ENCODE measurements around the gene VPS51. TPM values are rescaled to one million over a fixed set of nuclear protein-coding genes. Genes with fewer than 3 reads are reported as not detected.

Gene VPS51
- total RNA-seq, 2 donors from 2014 or later, result 333 to 498 TPM

DNA sequence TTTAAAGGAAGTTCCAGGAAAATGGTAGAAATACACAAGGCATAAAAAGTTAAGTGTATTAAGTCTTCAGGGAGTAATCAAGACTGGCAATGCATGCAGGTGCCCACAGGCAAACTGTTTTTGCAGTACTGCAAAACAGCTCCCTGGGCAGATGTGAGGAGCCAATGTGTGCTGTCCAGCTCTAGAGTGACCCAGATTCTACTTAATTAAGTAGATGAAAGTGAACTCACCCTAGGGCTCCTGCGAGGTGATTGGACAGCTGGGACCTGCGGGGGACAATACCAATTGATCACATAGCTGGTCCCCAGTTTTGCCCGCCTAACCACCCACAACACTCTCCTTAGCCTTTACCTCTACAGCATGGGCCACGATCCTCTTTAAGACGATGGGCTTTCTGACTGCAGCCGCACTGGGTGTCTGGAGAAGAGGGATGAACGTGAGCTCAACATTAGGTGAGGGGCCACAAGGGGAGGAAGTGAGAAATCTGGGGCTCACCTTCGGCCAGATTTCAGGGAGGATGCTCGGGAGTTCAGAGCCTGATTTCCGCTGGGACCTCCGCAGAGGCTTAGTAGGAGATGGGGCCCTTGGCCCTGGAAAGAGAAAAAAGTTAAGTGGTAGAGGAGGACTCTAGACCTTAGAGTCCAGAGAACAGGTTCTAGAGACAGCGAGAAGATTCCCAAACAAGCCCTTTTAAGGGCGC is 12.7 kb upstream of the VPS51 start:
- ATAC-seq (ENCODE audit: insufficient number of reproducible peaks, low FRiP score, low read depth) (no peak), DNase-seq (ENCODE audit: low spot score) (no peak)
- Histone ChIP-seq H3K9me3 (no peaks in the 10 kb centered on the region), H3K27me3 (replicated peaks; ENCODE audit: insufficient read depth) (no peaks in the 10 kb centered on the region), H3K27ac (peak overlapping the region; percentile 77 to 83), H3K36me3 (peaks cover 15% of the 10 kb centered on the region), H3K4me1 (ENCODE audit: control insufficient read depth in 1 of 2, low read depth in 2 of 2) (peaks cover 10 to 22% of the 10 kb centered on the region in 2 donors), H3K4me3 (peak overlapping the region; percentile 80)
- TF ChIP-seq, protein P1, sequence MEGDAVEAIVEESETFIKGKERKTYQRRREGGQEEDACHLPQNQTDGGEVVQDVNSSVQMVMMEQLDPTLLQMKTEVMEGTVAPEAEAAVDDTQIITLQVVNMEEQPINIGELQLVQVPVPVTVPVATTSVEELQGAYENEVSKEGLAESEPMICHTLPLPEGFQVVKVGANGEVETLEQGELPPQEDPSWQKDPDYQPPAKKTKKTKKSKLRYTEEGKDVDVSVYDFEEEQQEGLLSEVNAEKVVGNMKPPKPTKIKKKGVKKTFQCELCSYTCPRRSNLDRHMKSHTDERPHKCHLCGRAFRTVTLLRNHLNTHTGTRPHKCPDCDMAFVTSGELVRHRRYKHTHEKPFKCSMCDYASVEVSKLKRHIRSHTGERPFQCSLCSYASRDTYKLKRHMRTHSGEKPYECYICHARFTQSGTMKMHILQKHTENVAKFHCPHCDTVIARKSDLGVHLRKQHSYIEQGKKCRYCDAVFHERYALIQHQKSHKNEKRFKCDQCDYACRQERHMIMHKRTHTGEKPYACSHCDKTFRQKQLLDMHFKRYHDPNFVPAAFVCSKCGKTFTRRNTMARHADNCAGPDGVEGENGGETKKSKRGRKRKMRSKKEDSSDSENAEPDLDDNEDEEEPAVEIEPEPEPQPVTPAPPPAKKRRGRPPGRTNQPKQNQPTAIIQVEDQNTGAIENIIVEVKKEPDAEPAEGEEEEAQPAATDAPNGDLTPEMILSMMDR (IDR thresholded peaks at IDR 0.05), result no peak

DNA sequence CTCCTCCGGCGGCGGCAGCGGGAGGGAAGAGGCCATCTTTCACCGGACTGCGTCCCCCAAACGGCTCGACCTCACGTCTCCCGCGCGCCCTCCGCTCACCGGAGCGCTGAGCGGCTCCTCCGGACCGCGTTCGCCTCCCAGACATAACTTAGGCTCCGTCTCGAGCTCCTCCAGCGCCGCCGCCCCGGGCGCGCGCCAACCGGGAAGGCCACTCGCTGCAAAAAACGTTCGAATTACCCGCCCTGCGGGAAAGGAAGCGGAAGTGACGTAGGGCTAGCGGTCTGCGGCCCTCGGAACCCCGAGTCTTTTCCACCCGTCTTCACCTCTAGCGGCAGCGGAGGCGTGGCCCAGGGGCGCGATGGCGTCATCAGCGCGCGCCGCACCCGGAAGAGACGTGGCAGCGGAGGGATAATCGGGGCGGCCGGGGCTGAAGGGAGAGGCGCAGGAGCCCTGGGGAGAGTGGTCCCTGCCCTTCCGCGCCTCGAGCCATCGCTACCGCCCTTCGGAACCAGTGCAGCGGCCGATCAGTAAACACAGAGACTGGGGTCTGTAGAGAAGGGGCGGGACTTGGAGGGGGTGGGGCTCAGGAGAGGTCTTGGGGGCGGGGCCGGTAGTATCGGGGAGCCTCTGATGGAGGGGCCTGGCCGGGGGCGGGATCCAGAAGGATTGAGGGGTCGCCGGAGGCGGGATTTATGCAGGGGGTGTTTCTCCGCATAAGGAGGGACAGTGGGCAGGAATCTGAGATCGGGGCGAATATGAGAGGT is 12.0 kb upstream of the VPS51 start, which contains the start of the genes CDCA5 and ZFPL1:
TSS of gene CDCA5 (minus strand) at position 207 of the 764 bp plus-strand sequence. CDS start at position 145, 62 bp downstream.
TSS of gene ZFPL1 (plus strand) at position 389 of the 764 bp plus-strand sequence. CDS start 477 bp downstream, outside the sequence.
- DNase-seq (ENCODE audit: low spot score) (peak; percentile 85), ATAC-seq (ENCODE audit: insufficient number of reproducible peaks, low FRiP score, low read depth) (peak; percentile 82)
- H3K36me3 ChIP-seq, result peaks cover 15% of the 10 kb centered on the region
- H3K27me3 ChIP-seq (replicated peaks; ENCODE audit: insufficient read depth), result no peaks in the 10 kb centered on the region
- H3K4me1 ChIP-seq (ENCODE audit: control insufficient read depth in 1 of 2, low read depth in 2 of 2), result peaks cover 10 to 22% of the 10 kb centered on the region in 2 donors
- H3K9me3 ChIP-seq, result no peaks in the 10 kb centered on the region
- TF ChIP-seq, protein P1 (IDR thresholded peaks at IDR 0.05), result no peak
- H3K27ac ChIP-seq, result peak within 1 kb of the TSS; percentile 77 to 83
- peak within 1 kb of the TSS; percentile 80 for H3K4me3 ChIP-seq

DNA sequence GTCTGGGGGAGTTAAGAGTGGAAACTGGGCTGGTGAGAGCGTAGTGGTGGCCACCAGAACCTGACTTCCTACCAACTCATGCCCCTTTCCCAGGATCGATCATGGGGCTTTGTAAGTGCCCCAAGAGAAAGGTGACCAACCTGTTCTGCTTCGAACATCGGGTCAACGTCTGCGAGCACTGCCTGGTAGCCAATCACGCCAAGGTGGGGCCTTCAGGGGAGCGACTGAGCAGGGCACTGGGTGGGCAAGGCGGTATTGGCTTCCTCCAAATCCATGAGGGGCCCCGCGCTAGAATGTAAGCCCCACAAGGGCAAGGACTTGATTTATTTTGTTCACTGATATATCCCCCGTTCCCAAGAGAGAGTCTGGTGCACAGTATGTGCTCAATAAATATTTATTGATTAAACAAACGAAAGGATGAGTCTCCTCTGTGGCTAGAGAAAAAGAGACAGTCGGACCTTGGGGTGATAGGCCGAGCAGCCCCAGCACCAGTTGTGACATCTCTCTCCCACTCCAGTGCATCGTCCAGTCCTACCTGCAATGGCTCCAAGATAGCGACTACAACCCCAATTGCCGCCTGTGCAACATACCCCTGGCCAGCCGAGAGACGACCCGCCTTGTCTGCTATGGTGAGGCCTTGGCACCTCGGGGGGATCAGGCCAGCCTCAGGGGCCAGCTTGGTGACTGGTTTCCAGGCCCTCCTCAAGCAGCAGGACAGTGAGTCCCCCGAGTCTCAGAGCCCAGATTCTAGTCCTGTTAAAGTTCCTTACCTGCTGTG is 11.2 kb upstream of the VPS51 start:
- Histone ChIP-seq H3K4me3 (peak overlapping the region; percentile 80), H3K4me1 (ENCODE audit: control insufficient read depth in 1 of 2, low read depth in 2 of 2) (peaks cover 10 to 22% of the 10 kb centered on the region in 2 donors), H3K27ac (peak overlapping the region; percentile 77 to 83), H3K27me3 (replicated peaks; ENCODE audit: insufficient read depth) (no peaks in the 10 kb centered on the region), H3K9me3 (no peaks in the 10 kb centered on the region), H3K36me3 (peaks cover 15% of the 10 kb centered on the region)
- ATAC-seq (ENCODE audit: insufficient number of reproducible peaks, low FRiP score, low read depth), result no peak
- DNase-seq (ENCODE audit: low spot score), result no peak
- TF ChIP-seq, protein P1 (IDR thresholded peaks at IDR 0.05), result no peak

DNA sequence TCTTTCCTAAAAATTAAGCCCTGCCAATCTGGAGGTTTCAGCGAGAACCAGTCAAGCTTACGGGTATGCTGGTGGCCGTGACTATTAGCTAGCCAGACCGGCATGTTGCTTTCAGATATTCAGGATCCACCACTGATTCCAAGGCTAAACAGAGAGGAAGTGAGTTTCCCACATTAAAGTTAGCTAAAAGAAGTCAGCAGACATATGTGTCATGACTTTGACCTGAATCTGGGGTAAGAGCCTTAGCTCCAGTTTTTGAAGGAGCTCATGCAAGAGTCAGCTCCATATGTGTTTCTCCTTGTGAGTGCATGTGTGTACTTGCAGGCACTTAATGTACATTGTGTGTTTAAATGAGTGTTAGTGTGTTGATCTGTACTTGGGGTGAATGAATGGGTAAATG is 10.6 kb upstream of the VPS51 start:
- no peaks in the 10 kb centered on the region for H3K9me3 ChIP-seq
- DNase-seq (ENCODE audit: low spot score) (no peak), ATAC-seq (ENCODE audit: insufficient number of reproducible peaks, low FRiP score, low read depth) (no peak)
- H3K36me3 ChIP-seq, result peaks cover 15% of the 10 kb centered on the region
- H3K27me3 ChIP-seq (replicated peaks; ENCODE audit: insufficient read depth), result no peaks in the 10 kb centered on the region
- H3K27ac ChIP-seq, result no peak overlapping the region
- H3K4me1 ChIP-seq (ENCODE audit: control insufficient read depth in 1 of 2, low read depth in 2 of 2), result peaks cover 10 to 22% of the 10 kb centered on the region in 2 donors
- no peak overlapping the region for H3K4me3 ChIP-seq
- TF ChIP-seq, protein P1 (IDR thresholded peaks at IDR 0.05), result no peak
